Activated T-cell treated with anti-CD3 and anti-CD28 coated beads for 24 hours (primary cell): Measurements from ENCODE around the gene MSH2.
"Not testable (repeated sequence)": the region's sequence is repeated elsewhere in the genome, so short reads cannot be mapped to it uniquely, and the experiment has no call there.

Experiments used
- DNase-seq: peaks from one replicate; pipeline ENCODE4 v3.0.0-alpha.2; 2020; ENCODE audit warnings: low read depth

The MSH2 gene

GRCh38 chr2:47407976-47408375 is 5.0 kb downstream of the MSH2 start:
- not testable (repeated sequence) for DNase-seq

DNA sequence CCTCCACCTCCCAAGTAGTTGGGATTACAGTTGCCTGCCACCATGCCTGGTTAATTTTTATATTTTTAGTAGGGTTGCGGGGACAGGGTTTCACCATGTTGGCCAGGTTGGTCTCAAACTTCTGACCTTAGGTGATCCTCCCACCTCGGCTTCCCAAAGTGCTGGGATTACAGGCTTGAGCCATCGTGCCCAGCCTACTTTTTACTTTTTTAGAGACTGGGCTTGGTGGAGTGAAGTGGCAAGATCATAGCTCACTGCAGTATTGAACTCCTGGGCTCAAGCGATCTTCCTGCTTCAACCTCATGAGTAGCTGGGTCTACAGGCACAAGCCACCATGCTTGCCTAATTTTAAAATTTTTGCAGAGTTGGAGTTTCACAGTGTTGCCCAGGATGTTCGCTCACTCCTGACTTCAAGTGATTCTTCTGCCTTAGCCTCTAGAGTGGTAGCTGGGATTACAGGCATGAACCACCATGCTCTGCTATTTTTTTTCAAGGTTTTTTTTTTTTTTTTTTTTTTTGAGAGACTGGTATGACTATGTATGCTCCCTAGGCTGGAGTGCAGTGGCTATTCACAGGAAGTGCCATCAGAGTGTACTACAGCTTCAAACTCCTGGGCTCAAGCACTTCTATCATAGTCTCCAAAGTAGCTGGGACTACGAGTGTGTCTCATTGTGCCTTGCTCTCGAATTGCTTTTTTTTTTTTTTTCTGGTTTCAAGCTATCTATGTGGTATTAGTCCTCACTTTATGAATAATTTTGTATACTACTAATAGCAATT is 11.9 kb downstream of the MSH2 start:
- no peak for DNase-seq

DNA sequence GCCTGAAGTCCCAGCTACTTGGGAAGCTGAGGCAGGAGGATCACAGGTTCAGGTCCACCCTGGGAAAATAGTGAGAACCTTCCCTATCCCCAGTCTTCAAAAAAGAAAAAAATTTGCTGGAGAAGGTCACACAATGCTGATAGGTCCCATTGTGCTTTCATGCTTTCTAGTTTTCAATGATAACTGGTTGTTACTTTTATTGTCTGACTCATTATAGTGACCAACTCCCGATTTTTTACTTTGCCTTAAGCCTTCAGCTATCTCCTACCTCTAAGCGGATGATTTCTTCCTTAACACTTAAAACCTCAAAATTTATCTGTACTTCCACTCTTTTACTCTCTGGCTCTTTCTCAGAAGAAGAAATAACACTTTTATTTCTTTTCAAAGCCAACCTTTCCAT is 17.3 kb downstream of the MSH2 start:
- no peak for DNase-seq

GRCh38 chr2:47420683-47421082 is 17.7 kb downstream of the MSH2 start:
- DNase-seq, result not testable (repeated sequence)

DNA sequence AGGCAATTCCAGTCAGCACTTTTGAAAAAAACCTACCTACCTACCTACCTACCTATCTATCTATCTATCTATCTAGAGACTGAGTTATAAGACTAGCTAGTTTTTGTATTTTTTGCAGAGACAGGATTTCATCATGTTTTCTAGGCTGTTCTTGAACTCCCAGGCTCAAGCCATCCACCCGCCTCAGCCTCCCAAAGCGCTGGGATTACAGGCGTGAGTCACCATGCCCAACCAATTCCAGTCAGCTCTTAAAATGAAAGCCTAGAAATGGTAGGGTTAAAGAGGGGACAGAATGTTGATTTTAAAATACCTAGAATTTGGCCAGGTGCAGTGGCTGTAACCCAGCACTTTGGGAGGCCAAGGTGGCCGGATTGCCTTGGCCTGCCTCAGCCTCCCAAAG is 19.1 kb downstream of the MSH2 start:
- no peak for DNase-seq

DNA sequence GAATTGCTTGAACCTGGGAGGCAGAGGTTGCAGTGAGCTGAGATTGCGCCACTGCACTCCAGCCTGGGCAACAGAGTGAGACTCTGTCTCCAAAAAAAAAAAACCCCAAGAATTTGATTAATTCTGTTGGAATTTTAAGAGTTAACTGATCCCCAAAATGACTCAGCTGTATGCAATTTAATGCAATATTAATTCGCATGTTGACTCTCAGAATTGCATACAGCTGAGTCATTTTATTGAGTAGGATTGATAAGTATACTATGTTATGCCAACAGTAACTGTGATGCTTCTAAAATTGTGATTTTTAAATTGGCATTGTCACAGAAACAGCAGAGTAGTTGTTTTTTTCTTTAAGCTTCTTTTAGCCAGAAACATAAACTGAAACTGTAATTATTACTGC is 19.6 kb downstream of the MSH2 start:
- no peak for DNase-seq

GRCh38 chr2:47426786-47427185 is 23.8 kb downstream of the MSH2 start:
- DNase-seq, result no peak

DNA sequence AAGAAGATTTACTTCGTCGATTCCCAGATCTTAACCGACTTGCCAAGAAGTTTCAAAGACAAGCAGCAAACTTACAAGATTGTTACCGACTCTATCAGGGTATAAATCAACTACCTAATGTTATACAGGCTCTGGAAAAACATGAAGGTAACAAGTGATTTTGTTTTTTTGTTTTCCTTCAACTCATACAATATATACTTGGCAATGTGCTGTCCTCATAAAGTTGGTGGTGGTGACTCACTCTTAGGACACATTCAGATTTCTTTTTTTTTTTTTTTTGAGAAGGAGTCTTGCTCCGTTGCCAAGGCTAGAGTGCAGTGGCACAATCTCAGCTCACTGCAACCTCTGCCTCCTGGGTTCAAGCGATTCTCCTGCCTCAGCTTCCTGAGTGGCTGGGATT is 26.8 kb downstream of the MSH2 start:
- DNase-seq, result no peak

DNA sequence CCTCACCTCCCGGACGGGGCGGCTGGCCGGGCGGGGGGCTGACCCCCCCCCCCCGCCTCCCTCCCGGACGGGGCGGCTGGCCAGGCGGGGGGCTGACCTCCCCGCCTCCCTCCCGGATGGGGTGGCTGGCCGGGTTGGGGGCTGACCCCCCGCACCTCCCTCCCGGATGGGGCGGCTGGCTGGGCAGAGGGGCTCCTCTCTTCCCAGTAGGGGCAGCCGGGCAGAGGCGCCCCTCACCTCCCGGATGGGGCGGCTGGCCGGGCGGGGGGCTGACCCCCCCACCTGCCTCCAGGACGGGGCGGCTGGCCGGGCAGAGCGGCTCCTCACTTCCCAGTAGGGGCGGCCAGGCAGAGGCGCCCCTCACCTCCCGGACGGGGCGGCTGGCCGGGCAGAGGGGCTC is 30.1 kb downstream of the MSH2 start:
- not testable (repeated sequence) for DNase-seq

- not testable (repeated sequence) for DNase-seq
Measured at GRCh38 chr2:47433445-47433844, 30.5 kb downstream of the MSH2 start.

GRCh38 chr2:47437287-47437686 is 34.3 kb downstream of the MSH2 start:
- no peak for DNase-seq

GRCh38 chr2:47438106-47438505 is 35.1 kb downstream of the MSH2 start:
- DNase-seq, result no peak

- no peak for DNase-seq
Measured at GRCh38 chr2:47438783-47439182, 35.8 kb downstream of the MSH2 start.

DNA sequence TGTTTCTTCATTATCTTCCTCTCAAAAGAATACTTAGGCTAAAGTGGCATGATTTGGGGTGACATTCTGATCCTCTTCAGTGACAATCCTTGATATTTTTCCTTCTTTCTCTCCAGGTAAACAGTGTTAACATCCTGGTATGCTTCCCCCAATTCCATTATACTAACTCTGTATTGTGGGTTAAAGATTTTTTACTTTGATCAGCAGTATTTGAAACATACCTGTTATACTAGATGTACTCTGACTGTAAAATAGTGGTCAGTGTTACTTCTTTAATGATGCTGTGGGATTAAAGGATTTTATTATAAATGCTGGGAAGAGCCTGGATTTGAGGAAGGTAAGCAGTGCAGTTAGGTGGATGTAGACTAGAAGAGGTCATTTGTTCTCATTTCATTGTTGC is 48.8 kb downstream of the MSH2 start:
- DNase-seq, result no peak

DNA sequence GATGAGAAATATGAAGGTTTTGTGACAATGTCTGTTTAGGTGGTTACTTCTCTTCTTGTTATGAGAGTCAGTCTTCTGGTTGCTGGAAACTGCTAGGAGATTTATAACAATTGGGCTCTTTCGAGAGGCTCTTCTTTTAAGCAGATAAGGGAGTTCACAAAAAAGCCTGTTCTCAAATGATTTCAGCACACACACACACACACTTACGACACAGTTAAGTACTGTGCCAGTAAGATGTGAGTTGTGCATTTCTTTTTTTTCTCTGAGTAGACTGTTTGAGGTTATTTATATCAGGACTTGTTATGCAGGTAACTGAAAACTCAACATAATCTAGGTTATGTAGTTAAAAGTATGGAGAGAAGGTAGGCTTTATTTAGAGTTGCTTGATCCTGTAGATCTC is 49.8 kb downstream of the MSH2 start:
- DNase-seq, result no peak

- DNase-seq, result not testable (repeated sequence)
Measured at GRCh38 chr2:47454818-47455217, 51.9 kb downstream of the MSH2 start.

DNA sequence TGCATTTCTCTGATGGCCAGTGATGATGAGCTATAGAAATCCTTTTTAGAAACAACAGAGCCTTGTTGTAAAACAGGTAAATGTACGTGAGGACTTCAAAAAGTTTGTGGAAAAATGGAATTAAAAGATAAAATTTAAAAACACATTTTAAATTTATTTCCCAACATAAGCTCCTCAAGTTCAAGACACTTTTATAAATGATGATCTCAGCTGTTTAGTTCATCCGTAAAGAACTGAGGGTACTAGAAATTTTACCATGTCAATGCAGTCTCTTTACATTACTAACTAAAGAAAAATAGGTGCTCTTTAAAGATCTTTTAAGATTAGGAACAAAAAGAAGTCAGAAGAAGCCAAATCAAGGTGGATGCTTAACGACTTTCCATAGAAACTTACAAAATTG is 52.5 kb downstream of the MSH2 start:
- no peak for DNase-seq

- no peak for DNase-seq
Measured at GRCh38 chr2:47456851-47457250, 53.9 kb downstream of the MSH2 start.

GRCh38 chr2:47457268-47457667 is 54.3 kb downstream of the MSH2 start:
- DNase-seq, result no peak

DNA sequence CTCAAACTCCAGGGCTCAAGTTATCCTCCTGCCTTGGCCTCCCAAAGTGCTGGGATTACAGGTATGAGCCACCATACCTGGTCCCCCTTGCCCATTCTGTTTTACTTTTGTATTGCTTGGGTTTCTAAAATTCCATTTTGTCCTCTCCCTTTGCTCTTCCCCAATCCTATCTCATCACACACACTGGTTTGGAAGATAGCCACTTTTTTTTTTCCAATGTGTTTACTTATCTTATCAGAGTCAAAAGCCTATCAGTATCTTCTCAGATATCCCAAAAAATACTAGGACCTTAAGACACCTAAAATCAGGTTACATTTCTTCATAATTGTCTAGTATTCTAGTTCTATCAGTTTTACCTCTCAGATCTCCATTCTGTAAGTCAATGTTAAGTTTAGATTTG is 56.1 kb downstream of the MSH2 start:
- no peak for DNase-seq

DNA sequence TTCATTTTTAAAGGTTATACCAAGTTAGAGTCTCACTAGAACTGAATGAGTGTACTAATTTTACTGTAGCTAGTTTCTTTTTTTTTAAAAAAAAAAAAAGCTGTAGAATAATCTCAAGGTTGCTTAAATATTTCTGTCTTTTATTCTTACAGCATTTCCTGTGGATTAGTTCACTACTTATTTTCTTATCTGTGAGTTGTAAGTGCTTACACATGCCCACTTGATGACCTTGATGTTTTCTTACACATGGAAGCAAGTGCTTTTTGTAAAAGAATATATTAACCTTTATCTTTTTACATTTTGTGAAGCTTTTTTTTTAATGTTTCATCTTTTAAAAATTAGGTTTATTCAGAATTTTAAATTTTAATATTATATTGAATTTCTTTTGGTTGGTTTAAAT is 57.8 kb downstream of the MSH2 start:
- no peak for DNase-seq

- DNase-seq, result no peak
Measured at GRCh38 chr2:47471429-47472116, 68.6 kb downstream of the MSH2 start.

- DNase-seq, result no peak
Measured at GRCh38 chr2:47479863-47480262, 76.9 kb downstream of the MSH2 start.

DNA sequence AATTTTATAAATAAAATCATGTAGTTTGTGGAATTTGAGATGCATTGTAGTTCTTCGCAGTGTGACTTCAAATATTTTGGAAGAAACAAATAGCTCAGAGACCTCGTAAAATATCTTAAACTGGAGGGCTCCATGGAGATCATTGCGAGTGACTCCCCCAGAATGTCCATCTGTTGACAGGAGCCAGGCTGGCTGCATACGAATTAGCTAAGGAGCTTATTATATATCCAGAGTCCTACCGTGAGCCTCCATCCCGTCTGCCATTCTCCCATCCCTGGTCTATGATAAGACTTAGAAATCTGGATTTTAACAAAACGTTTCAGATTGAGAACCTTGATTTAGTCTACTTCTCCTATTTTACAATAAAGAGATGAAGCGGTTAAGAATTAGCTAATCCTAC is 80.2 kb downstream of the MSH2 start:
- no peak for DNase-seq
